Peyer's patch (tissue), 4 donors: ENCODE results near the gene FAM120B. TPM values are rescaled to one million over a fixed set of nuclear protein-coding genes. Genes with fewer than 3 reads are reported as not detected.
A peak's percentile ranks its signal among the peaks of the same experiment; 100 is the strongest.

ENCODE experiments used
- DNase-seq, 3 donors: peaks; one replicate each; pipeline ENCODE4 v3.0.0-alpha.2; 2017 to 2019
- H3K27ac ChIP-seq, 4 donors: fragments of 200-600 bp; sonication (generic); one replicate each; pipeline ENCODE4 v1.5.1; 2016 to 2019
- H3K27me3 ChIP-seq, 2 donors: fragments of 200-600 bp; sonication (generic); one replicate each; pipeline ENCODE4 v1.5.1; 2019
- H3K36me3 ChIP-seq, 3 donors: fragments of 200-600 bp; sonication (generic); one replicate each; pipeline ENCODE4 v1.5.1; 2016 to 2019
- H3K4me1 ChIP-seq, 4 donors: fragments of 200-600 bp; sonication (generic); one replicate each; pipeline ENCODE4 v1.5.1; 2016 to 2019
- H3K4me3 ChIP-seq, 4 donors: fragments of 200-600 bp; sonication (generic); 1 replicate in 3 of 4; 2 replicates in 1 of 4; pipeline ENCODE4 v1.5.1; 2016 to 2019; ENCODE audit warnings: mild to moderate bottlenecking in 1 of 4
- H3K9me3 ChIP-seq, 4 donors: fragments of 200-600 bp; sonication (generic); one replicate each; pipeline ENCODE4 v1.5.1; 2016 to 2019; ENCODE audit warnings: mild to moderate bottlenecking in 1 of 4
- POLR2A ChIP-seq, 2 donors: fragments of 450-650 bp; IDR thresholded peaks; one replicate each; pipeline ENCODE4 v1.5.1; 2017; ENCODE audit warnings: antibody characterized with exemption in 2 of 2, mild to moderate bottlenecking in 2 of 2, moderate library complexity in 2 of 2
- total RNA-seq, 4 donors: library from RNA; depleted of rRNA; stranded (reverse); fragments of >200 nt; gene quantifications; one replicate each; pipeline ENCODE4 v1.1.0, GENCODE V29; 2016
- TF ChIP-seq, protein P1 (sequence below), 6 experiments: fragments of 450-650 bp in 4 of 6; fragments of 200-600 bp in 2 of 6; sonication (generic) in 1 of 6; IDR thresholded peaks; one replicate each; pipeline ENCODE4 v1.5.1; 2017 to 2019; ENCODE audit warnings: antibody characterized with exemption in 6 of 6, mild to moderate bottlenecking in 3 of 6, moderate library complexity in 1 of 6

Gene FAM120B
- total RNA-seq, 4 donors from 2014 or later, result 22.1 to 50.3 (median 38.1) TPM

DNA sequence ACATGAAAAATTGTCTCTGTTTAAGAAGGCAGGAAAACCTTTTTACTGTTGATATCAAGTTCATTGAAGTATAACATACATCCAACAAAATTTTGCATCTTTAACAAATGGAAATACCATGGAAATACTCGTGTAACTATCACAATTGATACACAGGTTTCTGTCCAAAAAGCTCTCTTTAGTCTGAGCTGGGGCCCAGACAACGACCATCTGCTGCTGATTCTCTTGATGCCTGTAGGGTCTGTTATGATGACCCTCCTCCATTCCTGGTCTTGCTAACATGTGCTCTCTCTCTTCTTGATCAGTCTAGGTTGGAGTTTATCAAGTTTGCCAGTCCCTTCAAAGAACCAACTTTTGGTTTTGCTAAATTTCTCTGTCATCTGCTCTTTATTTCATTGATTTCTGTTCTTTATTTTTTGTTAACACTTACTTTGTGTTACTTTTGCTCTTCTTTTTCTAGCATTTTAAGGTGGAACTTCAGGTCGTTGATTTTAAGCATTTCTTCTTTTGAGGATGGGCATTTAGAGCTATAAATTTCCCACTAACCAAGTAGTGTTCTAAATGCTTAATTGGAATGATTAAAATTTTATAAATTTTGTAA is 129.8 kb downstream of the FAM120B start:
- Histone ChIP-seq H3K4me1 (peaks cover 0 to 15% (median 0%) of the 10 kb centered on the region in 4 donors), H3K9me3 (no peaks in the 10 kb centered on the region), H3K4me3 (no peak overlapping the region), H3K27me3 (no peaks in the 10 kb centered on the region), H3K27ac (no peak overlapping the region), H3K36me3 (no peaks in the 10 kb centered on the region)
- no peak for DNase-seq
- TF ChIP-seq, protein P1, sequence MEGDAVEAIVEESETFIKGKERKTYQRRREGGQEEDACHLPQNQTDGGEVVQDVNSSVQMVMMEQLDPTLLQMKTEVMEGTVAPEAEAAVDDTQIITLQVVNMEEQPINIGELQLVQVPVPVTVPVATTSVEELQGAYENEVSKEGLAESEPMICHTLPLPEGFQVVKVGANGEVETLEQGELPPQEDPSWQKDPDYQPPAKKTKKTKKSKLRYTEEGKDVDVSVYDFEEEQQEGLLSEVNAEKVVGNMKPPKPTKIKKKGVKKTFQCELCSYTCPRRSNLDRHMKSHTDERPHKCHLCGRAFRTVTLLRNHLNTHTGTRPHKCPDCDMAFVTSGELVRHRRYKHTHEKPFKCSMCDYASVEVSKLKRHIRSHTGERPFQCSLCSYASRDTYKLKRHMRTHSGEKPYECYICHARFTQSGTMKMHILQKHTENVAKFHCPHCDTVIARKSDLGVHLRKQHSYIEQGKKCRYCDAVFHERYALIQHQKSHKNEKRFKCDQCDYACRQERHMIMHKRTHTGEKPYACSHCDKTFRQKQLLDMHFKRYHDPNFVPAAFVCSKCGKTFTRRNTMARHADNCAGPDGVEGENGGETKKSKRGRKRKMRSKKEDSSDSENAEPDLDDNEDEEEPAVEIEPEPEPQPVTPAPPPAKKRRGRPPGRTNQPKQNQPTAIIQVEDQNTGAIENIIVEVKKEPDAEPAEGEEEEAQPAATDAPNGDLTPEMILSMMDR (IDR thresholded peaks at IDR 0.05), result no peak
- TF ChIP-seq POLR2A (IDR thresholded peaks at IDR 0.05), result no peak

DNA sequence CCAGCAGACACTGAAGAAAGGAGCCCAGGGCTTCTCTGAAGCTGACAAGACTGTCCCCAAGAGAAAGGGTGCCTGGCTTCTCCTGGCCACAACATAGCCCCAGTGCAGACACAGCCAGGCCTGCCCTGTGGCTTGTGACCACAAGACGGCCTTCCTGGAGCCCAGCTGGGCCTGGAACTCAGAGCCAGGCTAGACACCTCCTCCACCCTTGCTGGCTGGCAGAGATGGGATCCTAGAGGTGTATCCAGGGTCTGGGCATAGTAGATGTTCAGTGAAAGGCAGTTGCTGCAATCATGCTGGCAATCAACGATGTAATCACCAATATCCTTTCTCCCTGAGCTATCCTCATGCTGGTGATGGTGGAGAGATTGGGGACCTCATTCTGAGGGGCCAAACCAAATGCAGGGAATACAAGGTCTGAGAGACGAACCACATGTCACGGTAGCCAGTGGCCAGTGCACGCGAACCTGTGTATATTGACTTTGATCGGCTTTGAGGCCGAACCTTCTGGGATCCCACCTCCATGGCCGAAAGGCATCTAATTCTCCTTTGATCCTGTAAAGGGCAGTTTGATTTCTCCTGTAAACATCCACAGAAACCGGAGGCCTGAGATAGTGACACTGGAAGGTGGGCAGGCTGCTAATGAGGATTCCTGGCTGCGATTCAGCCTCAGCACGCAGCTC is 131.3 kb downstream of the FAM120B start:
- H3K27ac ChIP-seq, result peak overlapping the region in 1 of 4 donors; percentile 65

DNA sequence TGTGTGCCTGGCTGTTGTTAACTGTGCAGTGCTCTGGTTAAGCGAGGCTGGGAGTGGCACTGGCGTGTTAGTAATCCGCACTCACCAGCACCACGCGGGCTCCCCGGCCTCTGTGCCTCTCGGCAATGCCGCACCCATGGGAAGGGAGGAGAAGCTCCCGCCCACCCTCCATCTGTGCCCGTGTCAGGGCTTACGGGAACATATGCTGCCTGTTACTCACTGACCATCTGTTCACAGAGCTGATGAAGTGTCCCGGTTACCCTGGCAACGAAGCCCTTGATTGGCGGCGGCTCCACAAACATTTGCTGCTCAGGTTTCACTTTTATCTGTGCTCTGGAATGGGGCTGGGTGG is 131.8 kb downstream of the FAM120B start:
- Histone ChIP-seq H3K4me3 (peak overlapping the region in 2 of 4 donors; percentile 13 to 38), H3K27me3 (no peaks in the 10 kb centered on the region), H3K27ac (peak overlapping the region in 1 of 4 donors; percentile 65), H3K36me3 (no peaks in the 10 kb centered on the region), H3K9me3 (no peaks in the 10 kb centered on the region), H3K4me1 (peaks cover 0 to 15% (median 0%) of the 10 kb centered on the region in 4 donors)
- TF ChIP-seq, protein P1 (IDR thresholded peaks at IDR 0.05), result no peak
- no peak for TF ChIP-seq POLR2A (IDR thresholded peaks at IDR 0.05)
- peak; percentile 24 to 85 (median 84) for DNase-seq

More for the DNA sequence above, 131.3 kb downstream of the FAM120B start:
- peak overlapping the region in 2 of 4 donors; percentile 13 to 38 for H3K4me3 ChIP-seq
- no peak for DNase-seq
- no peaks in the 10 kb centered on the region for H3K27me3 ChIP-seq
- no peaks in the 10 kb centered on the region for H3K36me3 ChIP-seq
- no peaks in the 10 kb centered on the region for H3K9me3 ChIP-seq
- H3K4me1 ChIP-seq, result peaks cover 0 to 15% (median 0%) of the 10 kb centered on the region in 4 donors
- no peak for TF ChIP-seq POLR2A (IDR thresholded peaks at IDR 0.05)
- TF ChIP-seq, protein P1 (IDR thresholded peaks at IDR 0.05), result no peak

DNA sequence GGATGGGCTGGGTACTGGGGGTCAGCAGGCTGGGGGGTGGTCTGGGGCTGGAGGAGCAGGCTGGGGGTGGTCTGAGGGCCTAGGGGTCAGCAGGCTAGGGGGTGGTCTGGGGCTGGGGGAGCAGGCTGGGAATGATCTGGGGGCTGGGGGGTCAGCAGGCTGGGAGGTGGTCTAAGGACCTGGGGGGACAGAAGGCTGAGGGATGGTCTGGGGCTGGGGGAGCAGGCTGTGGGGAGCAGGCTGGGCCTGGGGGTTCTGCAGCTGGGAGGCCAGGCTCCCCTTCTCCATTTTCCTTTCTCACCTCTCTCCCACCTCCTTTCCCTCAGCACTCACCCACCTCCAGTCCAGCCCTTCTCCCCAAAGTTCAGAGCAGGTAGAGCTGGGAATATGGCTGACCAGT is 132.3 kb downstream of the FAM120B start:
- Histone ChIP-seq H3K36me3 (no peaks in the 10 kb centered on the region), H3K4me3 (no peak overlapping the region), H3K4me1 (peaks cover 0 to 15% (median 0%) of the 10 kb centered on the region in 4 donors), H3K27ac (no peak overlapping the region), H3K27me3 (no peaks in the 10 kb centered on the region), H3K9me3 (no peaks in the 10 kb centered on the region)
- no peak for TF ChIP-seq POLR2A (IDR thresholded peaks at IDR 0.05)
- TF ChIP-seq, protein P1 (IDR thresholded peaks at IDR 0.05), result no peak
- DNase-seq, result no peak

DNA sequence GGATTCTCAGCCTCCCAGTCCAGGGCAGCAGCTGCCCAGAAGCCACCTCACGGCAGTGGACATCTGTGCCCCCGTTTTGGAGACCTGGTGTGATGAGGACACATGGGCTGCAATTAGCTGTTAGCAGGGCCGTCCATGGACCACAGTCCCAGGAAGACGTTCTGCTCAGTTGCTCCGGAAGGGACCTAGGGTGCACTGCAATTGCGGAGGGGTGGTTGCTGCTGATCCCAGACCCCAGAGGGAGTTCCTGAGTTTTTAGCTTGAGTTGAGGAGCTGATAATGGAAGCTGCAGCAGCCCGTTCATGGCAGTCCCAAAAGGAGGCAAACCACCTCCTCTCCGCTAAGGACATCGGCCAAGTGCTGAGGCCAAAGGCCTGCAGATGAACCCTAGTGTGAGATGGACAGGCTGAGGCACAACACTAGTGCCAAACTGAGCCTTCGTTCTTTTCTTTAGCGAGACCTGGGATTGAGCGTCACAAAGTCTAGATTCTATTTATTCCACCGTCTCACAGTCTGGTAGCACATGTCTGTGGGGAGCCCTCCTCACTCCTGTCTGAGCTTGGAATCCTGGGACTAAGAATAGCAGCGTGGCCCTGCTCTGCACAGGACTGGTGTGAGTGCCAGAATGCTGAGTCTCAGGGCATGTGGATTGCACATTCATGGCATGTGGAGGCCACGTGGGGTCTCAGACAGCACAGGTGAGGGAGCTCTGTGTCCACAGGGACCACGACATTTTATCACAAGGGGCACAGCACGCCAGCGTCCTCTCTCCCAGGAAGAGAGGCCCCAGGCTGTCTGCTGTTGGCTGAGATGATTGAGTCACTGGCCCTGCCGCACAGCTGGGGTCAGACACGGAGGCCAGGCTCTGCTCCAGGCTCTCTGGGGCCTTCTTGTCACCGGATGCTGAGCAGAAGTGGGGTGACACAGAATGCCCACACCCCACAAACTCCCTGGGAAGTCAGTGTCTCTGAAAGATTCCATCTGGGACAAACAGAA is 133.1 kb downstream of the FAM120B start:
- peaks cover 0 to 15% (median 0%) of the 10 kb centered on the region in 4 donors for H3K4me1 ChIP-seq
- H3K9me3 ChIP-seq, result no peaks in the 10 kb centered on the region
- H3K36me3 ChIP-seq, result no peaks in the 10 kb centered on the region
- DNase-seq, result no peak
- TF ChIP-seq POLR2A (IDR thresholded peaks at IDR 0.05), result no peak
- TF ChIP-seq, protein P1 (IDR thresholded peaks at IDR 0.05), result no peak
- H3K4me3 ChIP-seq, result no peak overlapping the region
- no peak overlapping the region for H3K27ac ChIP-seq
- no peaks in the 10 kb centered on the region for H3K27me3 ChIP-seq
